Body of pancreas (tissue), 4 donors: ENCODE data around the gene DUSP16.

Source experiments
- CTCF ChIP-seq, 7 experiments: fragments of 450-650 bp in 4 of 7; fragments of 200-600 bp in 3 of 7; sonication (generic) in 3 of 7; IDR thresholded peaks; one replicate each; pipeline ENCODE4 v1.5.1; 2016 to 2019; ENCODE audit warnings: antibody characterized with exemption in 7 of 7
- POLR2A ChIP-seq, 3 donors: fragments of 450-650 bp; IDR thresholded peaks; one replicate each; pipeline ENCODE4 v1.6.1; 2016; ENCODE audit warnings: antibody characterized with exemption in 3 of 3, mild to moderate bottlenecking in 2 of 3

- TF ChIP-seq CTCF (IDR thresholded peaks at IDR 0.05): no peak
- no peak for TF ChIP-seq POLR2A (IDR thresholded peaks at IDR 0.05)
These were observed 129.4 kb downstream of the DUSP16 start for GRCh38 chr12:12433203-12433731.
